Inferior parietal cortex (tissue), 1 donor: ENCODE measurements around the gene PRDM12.

Experiments used
- DNase-seq: peaks from one replicate; pipeline ENCODE4 v3.0.0-alpha.2; 2016; ENCODE audit errors: extremely low spot score

The PRDM12 gene

DNA sequence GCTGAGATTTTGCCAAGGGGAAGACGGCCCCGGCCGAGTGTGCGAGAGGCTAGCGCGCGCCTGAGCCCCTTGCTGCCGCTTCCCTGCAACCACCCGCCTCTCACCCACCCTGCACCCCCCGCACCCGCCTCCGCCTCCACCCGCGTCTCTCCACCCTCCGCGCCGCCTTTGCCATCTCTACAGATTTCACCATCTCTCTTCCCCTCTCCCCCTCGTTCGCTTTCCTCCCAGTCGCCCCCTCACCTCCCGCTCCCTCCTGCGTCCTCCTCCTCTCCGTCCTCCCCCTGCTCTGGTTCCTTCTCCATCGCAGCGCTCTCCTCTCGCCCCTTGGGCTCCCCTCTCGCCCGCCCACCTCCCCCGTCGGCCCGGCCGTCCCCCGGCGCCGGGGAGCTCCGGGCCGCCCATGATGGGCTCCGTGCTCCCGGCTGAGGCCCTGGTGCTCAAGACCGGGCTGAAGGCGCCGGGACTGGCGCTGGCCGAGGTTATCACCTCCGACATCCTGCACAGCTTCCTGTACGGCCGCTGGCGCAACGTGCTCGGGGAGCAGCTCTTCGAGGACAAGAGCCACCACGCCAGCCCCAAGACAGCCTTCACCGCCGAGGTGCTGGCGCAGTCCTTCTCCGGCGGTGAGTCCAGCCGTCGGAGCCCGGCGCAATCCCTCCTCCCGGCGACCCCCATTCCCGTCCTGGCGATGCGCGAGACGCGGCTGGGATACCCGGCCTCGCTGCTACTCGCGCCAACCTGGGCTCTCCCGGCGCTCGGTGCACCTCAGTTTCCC is at the start of gene PRDM12:
PRDM12 (plus strand) TSS at position 344 of the 778 bp plus-strand sequence; CDS start at position 404, 60 bp downstream.
- no peak for DNase-seq

DNA sequence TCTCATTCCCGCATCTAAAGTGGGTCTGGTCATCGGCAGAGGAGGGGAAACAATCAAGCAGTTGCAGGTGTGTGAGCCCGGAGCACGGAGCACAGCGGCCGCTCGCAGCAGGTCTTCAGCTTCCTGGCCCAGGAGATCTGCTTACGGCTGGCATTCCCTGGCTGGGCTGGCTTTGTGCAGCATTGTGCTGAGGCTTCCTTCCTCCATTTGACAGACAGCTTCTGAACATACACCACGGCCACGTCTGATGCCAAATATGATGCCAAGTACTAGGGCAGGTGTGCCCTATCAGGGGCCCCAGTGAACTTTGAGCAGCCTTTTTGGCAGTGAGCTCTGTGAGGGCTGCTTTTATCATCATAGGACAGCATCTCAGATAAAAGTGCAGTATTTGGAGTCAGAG is 47.9 kb upstream of the PRDM12 start:
- DNase-seq, result no peak

DNA sequence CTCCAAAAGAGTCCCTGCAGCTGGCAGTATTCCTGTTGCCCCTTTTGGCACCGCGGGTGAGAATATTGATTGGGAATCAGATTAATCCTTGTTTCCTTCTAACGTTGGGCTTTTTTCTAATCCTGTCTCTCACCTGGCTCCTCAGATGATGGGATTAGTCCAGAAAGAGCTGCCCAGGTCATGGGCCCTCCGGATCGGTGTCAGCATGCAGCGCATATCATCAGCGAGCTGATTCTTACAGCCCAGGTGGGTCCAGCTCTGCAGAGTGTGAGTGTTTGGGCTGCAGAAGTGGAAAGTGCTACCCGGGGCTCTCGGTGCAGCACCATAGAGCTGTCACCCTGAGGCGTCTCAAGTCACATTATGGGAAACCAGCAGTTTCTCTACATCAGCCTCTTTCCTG is 40.9 kb upstream of the PRDM12 start:
- no peak for DNase-seq

DNA sequence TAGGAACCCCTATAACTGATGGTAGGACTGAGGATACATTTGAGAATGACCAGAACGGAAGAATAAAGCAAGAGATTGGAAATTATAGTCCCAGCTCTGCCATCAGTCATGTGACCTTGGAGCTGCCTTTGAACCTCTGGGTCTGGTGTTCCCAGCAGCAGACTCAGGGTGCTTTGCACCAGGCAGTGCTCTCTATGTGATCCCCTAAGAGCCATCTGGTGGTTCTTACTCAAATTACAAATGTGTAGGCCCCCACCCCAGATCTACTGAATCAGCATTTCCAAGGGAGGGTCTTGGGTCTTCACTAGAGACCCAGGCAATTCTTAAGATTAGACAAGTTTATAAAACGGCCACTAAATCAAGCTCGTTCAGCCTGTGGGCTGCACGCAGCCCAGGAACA is 40.2 kb upstream of the PRDM12 start:
- no peak for DNase-seq

DNA sequence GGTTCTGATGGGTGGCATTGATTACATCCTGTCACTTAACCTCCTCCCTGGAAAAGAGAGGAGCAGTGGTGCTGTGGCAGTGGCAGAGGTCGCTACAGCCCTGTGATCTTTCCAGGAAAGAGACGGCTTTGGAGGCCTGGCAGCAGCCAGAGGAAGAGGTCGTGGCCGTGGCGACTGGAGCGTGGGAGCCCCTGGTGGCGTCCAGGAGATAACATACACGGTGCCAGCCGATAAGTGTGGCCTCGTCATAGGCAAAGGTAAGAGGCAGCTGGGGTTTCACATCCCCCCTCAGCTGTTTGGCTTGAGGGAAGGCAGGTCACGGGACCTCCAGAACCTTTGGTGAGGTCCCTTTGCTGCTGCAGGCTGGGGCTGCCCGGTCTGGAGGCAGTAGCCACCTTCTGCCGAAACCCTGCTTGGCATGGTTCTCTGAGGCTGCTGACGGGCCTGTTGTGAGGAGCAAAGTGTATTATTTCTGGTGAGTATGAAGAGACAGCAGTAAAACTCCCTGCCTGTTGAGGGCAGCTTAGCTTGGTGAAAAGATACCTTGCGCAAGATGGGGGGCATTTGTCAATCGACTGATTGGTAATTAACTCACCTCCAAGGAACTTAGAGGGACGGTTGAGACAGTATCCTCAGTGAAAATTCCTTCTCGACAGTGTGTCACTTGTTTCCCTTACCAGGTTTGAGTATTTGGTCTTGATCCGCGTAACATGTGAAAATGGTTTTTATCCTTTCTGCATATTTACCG is 38.0 kb upstream of the PRDM12 start:
- no peak for DNase-seq

DNA sequence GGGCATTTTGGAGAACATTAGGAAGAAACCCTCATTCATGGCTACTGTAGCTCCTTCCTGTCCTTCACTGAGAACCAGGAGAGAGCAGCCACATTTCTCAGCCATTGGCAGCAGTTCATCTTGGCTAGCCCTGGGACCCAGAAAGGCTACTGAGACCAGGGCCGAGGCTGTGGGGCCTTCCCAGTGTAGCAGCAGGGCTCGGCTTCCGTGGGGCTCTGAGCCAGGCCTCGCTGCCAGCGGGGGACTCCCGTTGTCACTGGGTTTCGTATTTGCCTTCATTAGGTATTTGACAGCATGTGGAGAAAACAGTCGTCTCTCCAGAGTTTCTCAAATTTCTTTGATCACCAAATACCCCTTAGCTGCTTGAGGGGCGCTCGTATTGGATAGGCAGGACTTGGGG is 37.3 kb upstream of the PRDM12 start:
- DNase-seq, result no peak

DNA sequence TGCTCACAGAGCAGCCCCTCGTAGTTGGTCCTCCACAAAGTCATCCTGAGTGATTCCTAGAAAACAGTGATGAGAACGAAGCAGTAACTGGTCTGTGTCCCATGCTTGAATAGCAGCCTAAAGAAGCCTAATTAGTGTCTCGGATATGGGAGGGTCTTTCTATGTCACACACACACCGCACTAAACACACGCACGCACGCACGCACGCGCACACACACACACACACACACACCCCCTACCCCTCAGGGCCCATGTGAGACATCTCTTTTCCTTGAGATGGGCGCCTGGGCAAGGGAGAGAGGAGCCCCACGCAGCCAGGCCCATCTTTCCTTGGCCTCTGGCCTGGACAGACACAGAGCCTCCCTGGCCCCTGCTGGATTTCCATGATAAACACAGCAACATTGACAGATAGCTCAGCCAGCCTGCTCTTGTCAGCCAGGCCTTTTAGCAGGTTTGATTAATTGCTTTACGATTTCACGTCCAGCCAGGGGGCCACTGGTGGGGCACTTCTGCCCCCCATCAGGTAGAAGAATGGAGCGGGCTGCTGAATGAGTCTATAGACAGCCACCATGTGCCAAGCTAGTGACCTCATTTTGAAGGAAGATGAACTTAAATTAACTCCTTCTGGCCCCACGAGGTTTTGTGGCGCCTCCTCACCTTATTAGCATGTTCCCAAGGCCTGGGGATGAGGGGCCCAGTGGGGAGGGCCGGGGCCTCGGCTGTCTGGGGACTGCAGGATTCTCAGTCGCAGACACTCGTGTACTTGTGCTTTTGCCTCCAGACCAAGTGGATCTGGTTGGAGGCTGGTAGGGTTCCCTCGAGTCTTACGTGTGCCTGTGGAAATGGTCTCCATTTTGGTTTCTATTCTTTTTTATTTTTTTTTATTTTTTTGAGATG is 36.2 kb upstream of the PRDM12 start:
- no peak for DNase-seq

DNA sequence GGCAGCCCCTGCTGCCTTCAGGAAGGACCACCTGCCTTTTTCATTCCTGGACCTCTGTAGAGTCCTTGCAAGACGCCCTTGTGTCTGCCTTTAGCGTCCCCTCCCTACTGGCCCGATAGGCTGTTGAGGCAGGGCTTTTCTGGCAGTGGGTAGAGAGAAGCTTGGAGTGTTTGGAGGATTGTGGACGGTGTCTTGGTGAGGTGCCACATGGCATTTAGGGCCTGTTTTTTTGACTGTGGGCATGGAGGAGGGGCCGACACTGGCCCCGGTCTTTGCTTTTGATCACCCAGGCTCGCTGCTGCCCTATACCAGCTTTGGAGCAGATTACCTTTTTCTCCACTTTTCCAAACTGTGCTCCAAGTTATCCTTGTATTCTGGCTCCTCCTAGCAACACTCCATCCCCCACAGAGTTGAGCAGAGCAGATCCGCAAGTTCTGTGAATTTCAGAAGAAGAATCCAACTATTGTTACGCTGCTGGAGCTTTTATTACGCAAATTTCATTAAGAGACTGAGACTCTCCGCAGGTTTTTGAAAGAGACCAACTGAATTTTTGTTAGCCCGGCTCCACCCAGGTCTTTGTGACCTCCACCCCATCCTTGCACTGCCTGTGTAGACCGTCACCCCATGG is 34.8 kb upstream of the PRDM12 start:
- no peak for DNase-seq

DNA sequence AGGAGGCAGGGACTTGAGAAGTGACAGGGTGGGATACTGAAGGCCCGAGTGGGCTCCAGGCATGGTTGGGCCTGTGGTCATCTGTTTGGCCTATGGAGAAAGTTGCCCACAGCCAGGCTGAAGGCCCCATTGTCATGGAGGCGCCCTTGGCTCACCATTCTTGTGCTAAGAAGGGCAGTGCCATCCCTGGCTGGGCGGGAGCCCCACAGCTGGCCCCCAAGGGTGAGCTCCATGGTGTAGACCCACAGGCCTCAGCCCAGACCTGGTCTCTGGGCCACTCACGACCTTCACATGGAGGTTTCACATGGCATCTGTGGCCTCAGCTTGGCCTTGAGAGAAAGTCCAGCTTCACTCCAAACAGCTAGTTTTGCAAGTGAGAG is 34.3 kb upstream of the PRDM12 start:
- no peak for DNase-seq

DNA sequence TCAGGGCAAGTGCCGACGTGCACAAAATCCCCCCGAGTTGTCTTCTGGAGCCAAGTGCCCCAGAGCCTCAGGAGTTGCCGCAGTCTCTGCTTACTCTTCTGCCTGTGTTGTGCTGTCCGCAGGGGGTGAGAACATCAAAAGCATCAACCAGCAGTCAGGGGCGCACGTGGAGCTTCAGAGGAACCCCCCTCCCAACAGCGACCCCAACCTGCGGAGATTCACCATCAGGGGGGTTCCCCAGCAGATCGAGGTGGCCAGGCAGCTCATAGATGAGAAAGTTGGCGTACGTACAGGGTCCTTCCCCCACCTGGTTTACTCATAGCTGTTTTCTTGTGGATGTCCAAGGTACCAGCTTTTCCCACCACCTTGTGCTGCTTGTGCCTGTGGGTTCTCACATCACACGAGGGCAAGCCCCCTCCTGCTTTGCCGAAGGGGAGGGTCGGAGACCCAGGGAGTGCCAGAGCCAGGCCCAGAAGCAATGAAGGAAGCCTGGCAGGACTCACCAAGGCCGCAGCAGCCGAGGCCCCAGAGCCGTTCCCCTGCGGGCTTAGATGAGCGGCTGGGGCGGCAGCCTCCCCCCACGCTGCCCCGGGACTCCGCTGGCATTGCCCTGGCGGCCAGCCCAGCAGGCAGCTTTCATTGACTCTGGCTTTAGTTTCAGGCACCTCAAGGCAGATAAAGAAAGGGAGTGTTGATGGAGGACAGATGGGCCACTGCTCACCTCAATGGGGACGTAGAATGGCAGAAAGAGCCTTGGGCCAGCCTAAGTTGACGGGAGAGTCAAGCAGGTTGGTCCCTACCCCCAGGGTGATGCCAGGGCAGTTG is 33.7 kb upstream of the PRDM12 start:
- DNase-seq, result no peak

DNA sequence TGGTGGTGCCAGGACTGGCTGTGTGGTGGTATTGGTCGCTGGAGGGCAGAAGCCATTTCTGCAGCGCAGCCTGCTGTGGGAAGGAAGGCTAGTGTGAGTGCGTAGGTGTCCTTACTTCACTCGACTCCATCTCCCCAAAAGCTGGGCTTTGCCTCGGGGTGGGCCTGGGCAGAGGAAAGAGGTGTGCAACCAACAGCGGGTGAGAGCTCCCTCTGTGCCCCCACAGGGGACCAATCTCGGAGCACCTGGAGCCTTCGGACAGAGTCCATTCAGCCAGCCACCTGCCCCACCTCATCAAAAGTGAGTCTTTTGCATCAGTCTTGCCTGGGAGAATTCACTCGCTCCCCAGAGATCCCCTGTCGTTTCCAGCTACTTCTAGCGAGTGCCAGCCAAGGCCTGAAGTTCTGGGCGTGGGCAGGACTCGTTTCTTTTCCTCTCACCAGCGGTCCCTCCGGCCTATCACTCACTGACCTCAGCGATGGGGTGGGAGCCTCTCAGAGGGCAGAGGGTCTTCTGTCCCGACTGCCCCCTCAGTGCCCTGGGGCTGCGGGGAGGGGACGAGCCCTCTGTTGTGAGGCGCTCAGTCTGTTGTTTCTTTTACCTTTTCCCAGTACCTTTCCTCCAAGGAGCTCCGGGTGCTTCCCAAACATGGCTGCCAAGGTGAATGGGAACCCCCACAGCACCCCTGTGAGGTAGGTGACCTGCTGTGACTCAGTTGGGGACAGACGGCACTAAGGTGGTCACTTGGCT is 32.9 kb upstream of the PRDM12 start:
- DNase-seq, result no peak

DNA sequence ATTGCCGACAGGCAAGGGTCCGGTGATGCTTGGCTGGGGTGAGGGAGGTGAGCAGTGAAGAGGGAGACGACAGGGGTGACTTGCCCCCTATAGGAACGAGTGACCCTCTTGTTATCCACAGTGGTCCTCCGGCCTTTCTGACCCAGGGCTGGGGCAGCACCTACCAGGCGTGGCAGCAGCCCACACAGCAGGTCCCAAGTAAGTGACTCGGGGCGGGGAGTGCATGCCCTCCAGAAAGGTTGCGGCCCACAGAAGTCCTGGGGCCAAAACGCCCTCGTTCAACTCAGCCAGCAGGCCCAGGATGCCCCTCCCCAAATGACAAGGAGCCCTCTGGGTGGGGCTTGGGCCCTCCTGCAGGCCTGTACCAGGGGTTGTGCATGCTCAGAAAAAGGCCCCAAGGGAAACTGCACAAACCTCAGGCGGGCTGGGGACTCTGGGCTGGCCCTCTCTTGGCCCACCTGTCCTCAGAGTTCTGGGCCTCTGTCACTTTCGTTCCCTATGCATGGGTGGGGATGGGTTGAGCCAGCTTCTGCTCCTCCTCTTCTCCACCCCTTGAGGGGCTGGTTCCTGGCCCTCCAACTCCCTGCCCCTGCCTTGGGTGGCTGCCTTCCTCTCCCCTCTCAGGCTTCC is 32.2 kb upstream of the PRDM12 start:
- DNase-seq, result no peak

DNA sequence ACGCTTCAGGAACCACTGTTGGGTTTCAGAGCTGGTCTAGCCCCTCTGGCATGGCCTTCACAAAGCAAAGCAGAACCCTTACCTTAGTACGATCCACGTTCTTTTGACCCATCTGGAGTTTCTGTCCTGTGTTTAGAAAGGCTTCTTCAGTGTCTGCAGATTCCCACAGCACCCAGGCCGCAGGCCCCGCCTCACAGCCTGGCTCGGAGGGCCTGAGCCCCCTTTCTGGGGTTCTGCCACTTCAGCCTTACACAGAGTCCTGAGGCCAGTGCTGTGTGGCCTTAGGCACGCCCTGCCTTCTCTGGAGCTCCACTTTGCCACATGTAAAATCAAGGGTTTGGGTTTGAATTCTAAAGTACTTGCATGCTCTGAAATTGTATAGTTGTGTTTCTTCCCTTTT is 31.6 kb upstream of the PRDM12 start:
- no peak for DNase-seq

DNA sequence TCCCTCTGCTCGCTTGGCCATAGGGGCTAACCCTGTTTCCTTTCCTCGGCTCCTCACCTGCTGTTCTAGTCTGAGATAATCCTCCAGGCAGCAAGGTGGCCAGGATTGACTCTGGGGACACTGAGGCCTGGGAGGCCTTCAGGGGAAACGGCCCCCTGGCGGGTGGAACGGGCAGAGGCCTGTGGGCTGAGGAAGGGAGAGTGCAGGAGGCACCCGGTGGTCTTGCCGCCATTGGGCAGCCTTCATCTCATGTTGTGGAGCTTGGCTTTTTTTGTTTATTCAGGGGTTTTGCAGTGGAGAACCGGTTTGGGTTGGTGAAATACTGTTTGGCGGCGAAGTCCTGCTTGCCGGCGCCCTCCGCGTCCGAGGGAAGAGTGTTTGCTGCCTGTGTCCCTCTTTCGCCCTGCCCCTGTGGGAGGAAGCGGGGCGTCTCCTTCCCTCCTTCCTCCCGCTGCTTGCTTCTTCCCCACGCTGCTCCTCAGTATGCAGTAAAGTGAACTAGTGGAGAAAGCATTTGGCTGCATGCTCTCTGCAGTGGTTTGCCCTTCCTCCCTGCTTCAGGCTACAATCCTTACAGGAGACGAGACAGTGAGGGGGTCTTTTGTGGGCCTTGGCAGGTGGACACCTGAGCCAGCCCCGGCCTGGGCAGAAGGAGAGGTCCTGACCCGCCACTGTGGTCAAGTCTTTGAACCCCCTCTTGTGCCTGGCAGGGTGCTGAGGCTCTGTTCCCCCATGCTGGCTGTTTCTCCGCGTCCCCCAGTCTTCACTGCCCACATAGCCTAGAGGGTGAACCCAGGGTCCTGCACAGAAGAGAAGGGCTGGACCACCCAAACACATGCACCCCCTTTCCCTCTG is 30.8 kb upstream of the PRDM12 start:
- no peak for DNase-seq

DNA sequence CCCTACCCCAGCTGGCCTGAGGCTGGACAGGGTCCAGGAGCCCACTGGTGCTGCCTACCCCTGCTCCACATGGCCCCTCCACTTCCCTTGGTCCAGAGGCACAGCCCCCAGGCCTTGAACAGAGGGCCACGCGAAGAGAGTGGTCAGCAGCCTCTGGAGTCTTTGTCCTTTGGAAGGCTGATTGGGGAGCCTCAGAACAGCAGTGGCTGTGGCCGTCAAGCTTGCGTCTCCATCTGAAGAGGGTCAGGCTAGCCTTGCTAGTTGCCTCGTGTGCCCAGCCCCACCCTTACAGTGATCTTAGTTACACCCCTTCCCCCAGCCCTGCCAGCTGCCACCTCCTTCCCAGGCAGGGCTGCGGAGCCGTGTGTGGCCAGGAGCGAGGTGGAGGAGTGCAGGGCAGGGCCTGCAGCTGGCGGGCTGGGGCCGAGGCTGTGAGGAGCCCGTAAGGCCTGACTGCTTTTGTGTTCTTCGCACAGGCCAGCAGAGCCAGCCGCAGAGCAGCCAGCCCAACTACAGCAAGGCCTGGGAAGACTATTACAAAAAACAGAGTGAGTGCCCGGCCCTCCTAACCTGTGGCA is 30.1 kb upstream of the PRDM12 start:
- no peak for DNase-seq

DNA sequence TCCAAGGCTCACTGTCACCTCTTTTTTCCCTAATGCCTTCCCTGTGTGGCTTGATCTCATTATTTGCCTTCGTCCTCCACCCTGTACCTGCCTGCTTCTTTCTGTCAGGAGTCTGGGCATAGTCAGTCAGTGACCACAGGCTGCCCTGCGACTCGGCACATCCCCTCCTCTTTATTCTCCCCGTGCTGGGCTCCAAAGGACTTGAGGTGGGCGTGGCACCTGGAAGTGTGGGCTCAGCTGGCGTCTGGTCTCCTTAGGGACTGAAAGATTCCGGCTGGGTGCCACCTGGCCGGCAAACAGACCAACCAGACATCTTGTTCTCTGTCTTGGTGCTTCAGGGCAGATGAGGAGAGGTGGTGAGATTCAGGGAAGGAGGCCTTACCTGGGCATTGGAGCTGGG is 29.6 kb upstream of the PRDM12 start:
- no peak for DNase-seq

DNA sequence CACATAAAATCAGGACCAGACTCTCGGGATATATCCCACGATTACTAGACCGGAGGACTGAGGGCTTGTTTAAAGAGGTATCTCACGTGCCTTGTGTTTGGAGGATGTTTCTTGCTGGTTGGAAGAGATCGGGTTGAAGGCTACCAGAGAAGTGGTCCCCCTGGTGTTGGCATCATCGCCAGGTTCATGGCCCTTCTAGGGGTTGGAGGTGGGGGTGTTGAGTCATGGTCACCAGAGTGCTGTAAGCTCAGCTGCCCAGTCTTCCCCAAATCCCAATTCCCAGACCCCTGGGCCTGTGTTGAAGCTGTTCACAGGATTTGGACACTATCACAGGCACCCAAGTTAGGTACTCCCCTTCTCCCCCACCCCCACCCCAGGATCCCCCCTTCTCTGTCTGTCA is 29.1 kb upstream of the PRDM12 start:
- DNase-seq, result no peak
